ENCODE data around the gene SLC18B1. TPM values are rescaled to one million over a fixed set of nuclear protein-coding genes. Genes with fewer than 3 reads are reported as not detected.

The SLC18B1 gene
- total RNA-seq, 1 experiment from 2014 or later: 24.1 TPM

- no peak for TF ChIP-seq FOXK1 (CRISPR knock-in tag; IDR thresholded peaks at IDR 0.05)
- no peak for TF ChIP-seq RORB (CRISPR knock-in tag; IDR thresholded peaks at IDR 0.05)
- no peak for TF ChIP-seq JAZF1 (CRISPR knock-in tag; IDR thresholded peaks at IDR 0.05)
- no peak for TF ChIP-seq ZNF138 (CRISPR knock-in tag; conservative IDR thresholded peaks at IDR 0.05)
- TF ChIP-seq E2F4 (CRISPR knock-in tag; IDR thresholded peaks at IDR 0.05; ENCODE audit: borderline replicate concordance, low read depth): no peak
- TF ChIP-seq ZNF263 (CRISPR knock-in tag; IDR thresholded peaks at IDR 0.05; ENCODE audit: low read depth): no peak
- TF ChIP-seq CREM (CRISPR knock-in tag; IDR thresholded peaks at IDR 0.05): no peak
- TF ChIP-seq SMAD3 (CRISPR knock-in tag; IDR thresholded peaks at IDR 0.05; ENCODE audit: borderline replicate concordance): no peak
- no peak for TF ChIP-seq TEAD1 (CRISPR knock-in tag; IDR thresholded peaks at IDR 0.05)
- no peak for TF ChIP-seq ZNF219 (CRISPR knock-in tag; IDR thresholded peaks at IDR 0.05; ENCODE audit: borderline replicate concordance)
- peak; percentile 52; the same call in 1 of the 2 replicates for TF ChIP-seq MLX (CRISPR knock-in tag; IDR thresholded peaks at IDR 0.05)
- no peak for TF ChIP-seq SP1 (CRISPR knock-in tag; conservative IDR thresholded peaks at IDR 0.05)
- TF ChIP-seq ZNF396 (CRISPR knock-in tag; IDR thresholded peaks at IDR 0.05; ENCODE audit: borderline replicate concordance): no peak
- no peak for TF ChIP-seq ARID4B (CRISPR knock-in tag; IDR thresholded peaks at IDR 0.05; ENCODE audit: borderline replicate concordance)
- peak; percentile 76; the same call in 1 of the 2 replicates for TF ChIP-seq ZNF416 (CRISPR knock-in tag; IDR thresholded peaks at IDR 0.05)
- TF ChIP-seq ATF6 (CRISPR knock-in tag; IDR thresholded peaks at IDR 0.05): no peak
- TF ChIP-seq NR1H2 (CRISPR knock-in tag; IDR thresholded peaks at IDR 0.05): no peak
- no peak for TF ChIP-seq MAX (CRISPR knock-in tag; IDR thresholded peaks at IDR 0.05)
- no peak for TF ChIP-seq RELA (CRISPR knock-in tag; IDR thresholded peaks at IDR 0.05; ENCODE audit: borderline replicate concordance)
- no peak for TF ChIP-seq ELF4 (CRISPR knock-in tag; IDR thresholded peaks at IDR 0.05; ENCODE audit: low read depth)
- no peak for TF ChIP-seq CDX4 (CRISPR knock-in tag; IDR thresholded peaks at IDR 0.05; ENCODE audit: borderline replicate concordance)
- no peak for TF ChIP-seq ZBTB43 (CRISPR knock-in tag; IDR thresholded peaks at IDR 0.05)
- TF ChIP-seq USF2 (CRISPR knock-in tag; IDR thresholded peaks at IDR 0.05): no peak
- no peak for TF ChIP-seq IRF1 (CRISPR knock-in tag; IDR thresholded peaks at IDR 0.05)
- TF ChIP-seq ZNF423 (CRISPR knock-in tag; IDR thresholded peaks at IDR 0.05): no peak
- TF ChIP-seq SOX15 (CRISPR knock-in tag; IDR thresholded peaks at IDR 0.05): no peak
- no peak for TF ChIP-seq ESRRA (CRISPR knock-in tag; IDR thresholded peaks at IDR 0.05; ENCODE audit: borderline replicate concordance)
Observed at GRCh38 chr6:132818404-132819359, 20.2 kb upstream of the SLC18B1 start (continued).
